G401 (cell line): ENCODE results near the gene ENPP4. TPM values are rescaled to one million over a fixed set of nuclear protein-coding genes. Genes with fewer than 3 reads are reported as not detected.
"Not testable (repeated sequence)": the region's sequence is repeated elsewhere in the genome, so short reads cannot be mapped to it uniquely, and the experiment has no call there.

Source experiments
- DNase-seq: peaks from one replicate; pipeline ENCODE4 v3.0.0-alpha.2; 2015; ENCODE audit warnings: low spot score
- in situ Hi-C: cut with HindIII; loops from 2 replicates; pipeline ENCODE4 v1.10.0; 2016; ENCODE audit warnings: low sequenced_read_pairs, mixed read lengths
- total RNA-seq: library from RNA; depleted of rRNA; stranded (reverse); fragments of >200 nt; shearing (Covaris generic); gene quantifications from 2 replicates; pipeline ENCODE4 v1.2.3, GENCODE V29; 2014

The ENPP4 gene
- total RNA-seq, 1 experiment from 2014 or later: not detected

DNA sequence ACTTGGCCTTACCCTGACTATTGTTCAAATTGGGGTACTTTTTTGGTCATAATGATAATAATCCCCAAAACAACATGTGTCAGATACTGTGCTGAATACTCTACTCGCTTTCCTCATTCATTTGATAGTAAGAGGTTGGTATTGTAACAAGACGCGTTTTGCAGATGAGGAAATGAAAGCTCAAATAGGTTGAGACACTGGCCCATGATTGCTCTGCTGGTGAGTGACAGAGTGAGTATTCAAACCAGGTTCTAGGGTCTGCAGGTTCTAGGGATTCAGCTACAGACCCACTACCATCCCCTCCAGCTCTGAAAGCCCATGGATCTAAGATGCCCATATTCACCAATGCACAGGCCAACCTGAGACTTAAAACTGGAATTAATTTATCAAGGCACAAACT is 1.3 kb upstream of the ENPP4 start:
- in situ Hi-C loops: no loop called here
- no peak for DNase-seq

DNA sequence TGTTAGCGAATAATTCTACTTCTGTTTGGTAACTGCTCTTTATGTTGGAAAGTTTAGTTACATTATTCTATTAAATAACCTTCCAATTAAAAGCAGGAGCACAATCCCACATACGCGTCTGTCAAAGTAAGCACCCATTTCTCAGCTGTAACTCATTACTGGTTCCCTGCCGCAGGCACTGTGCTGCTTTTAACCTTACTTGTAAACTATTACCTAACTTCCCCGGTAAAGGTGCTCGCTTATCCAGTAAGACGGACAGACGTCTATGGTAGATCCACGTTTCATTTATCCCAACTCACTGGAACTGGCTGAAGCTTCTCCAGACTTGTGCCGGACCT is 529 bp upstream of the ENPP4 start:
- DNase-seq: no peak

DNA sequence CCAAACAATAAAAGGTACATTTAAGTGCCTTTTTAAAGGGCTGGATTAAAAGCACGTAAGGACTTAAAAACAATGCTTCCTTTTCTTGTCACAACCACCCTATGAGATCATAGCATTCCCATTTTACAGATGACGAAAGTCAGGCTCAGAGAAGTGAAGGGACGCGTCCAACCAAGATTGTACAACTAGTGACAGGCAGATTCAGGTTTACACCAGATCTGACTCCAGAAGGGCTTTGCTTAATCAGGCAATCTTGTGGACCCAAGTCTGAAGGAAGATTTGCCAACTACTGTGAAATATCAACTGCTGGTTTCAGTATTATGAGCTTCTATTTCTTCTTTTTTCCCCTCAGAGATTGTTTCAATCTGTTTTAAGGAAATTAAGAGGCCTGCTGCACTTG is 877 bp downstream of the ENPP4 start:
- in situ Hi-C loops: no loop called here

More for the DNA sequence above, 529 bp upstream of the ENPP4 start:
- in situ Hi-C loops: no loop called here

DNA sequence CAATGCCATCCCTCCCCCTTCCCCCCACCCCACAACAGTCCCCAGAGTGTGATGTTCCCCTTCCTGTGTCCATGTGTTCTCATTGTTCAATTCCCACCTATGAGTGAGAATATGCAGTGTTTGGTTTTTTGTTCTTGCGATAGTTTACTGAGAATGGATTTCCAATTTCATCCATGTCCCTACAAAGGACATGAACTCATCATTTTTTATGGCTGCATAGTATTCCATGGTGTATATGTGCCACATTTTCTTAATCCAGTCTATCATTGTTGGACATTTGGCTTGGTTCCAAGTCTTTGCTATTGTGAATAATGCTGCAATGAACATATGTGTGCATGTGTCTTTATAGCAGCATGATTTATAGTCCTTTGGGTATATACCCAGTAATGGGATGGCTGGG is 1.5 kb downstream of the ENPP4 start:
- DNase-seq, in situ Hi-C loops: not testable (repeated sequence)

More for the DNA sequence above, 877 bp downstream of the ENPP4 start:
- no peak for DNase-seq

DNA sequence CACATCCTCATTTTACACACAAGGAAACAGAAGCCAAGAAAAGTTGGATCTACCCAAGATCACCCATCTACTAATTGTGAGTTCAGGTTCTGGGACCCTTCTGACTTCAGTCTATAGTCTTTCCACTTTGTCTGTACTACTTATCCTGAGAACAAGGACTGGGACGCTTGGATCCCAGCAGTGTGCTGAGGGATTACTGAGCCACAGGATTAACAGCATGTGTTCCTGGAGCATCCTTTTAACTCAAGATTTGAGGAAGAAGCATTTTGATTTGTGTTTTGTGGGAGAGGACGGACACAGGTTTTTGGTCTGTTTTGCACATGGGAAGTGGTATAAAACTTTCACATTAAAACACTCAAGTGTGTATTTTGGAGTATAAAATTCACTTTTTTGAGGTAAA is 4.4 kb downstream of the ENPP4 start:
- DNase-seq: no peak
- in situ Hi-C loops: no loop called here

DNA sequence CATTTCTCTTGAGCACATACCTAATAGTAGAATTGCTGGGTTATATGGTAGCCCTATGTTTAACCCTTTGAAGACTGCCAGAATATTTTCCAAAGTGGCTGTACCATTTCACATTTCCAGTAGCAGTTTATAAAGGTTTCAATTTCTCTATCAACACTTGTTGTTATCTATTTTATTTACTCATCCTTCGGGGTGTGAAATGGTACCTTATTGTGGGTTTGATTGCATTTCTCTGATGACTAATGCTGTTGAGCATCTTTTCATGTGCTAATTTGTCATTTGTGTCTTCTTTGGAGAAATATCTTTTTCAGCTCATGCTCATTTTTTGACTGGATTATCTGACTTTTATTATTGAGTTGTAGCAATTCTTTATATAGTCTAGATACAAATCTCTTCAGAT is 5.4 kb downstream of the ENPP4 start:
- in situ Hi-C loops: no loop called here
- DNase-seq: no peak

DNA sequence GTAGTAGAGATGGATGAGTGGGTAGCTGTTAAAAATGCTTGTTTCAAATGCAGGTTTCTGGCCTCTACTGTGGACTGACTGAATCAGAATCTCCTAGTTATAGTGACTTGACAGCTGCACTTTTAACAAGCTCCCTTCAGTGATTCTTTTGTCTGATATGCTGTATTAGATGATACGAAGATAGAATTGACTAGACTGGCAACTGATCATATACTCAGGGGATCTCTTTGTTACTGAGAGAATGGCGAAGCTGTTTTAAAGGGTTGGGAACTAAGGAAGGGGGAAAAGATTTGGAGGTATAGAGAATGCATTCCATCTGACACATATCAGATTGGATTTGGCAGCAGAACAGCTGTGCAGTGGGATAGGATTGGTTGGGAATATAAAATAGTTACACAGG is 7.0 kb downstream of the ENPP4 start:
- DNase-seq: no peak
- in situ Hi-C loops: no loop called here

DNA sequence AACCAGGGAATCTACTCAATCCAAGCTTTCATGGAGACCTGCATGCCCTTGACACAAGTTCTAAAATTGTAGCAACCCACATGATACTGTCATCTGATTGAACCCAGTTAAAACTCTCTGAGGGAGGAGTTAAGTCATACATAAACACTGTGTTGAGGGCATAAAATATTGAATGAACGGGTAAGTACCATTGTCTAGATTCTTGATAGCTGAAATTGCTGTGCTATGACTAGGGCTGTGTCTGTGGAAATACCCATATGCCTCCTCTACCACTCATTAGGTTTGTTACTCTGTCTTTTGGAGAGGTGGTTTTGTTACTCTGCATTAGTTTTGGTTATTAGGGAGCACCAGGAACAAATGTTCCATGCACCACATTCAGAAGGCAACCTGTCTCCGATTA is 7.6 kb downstream of the ENPP4 start:
- in situ Hi-C loops: no loop called here

DNA sequence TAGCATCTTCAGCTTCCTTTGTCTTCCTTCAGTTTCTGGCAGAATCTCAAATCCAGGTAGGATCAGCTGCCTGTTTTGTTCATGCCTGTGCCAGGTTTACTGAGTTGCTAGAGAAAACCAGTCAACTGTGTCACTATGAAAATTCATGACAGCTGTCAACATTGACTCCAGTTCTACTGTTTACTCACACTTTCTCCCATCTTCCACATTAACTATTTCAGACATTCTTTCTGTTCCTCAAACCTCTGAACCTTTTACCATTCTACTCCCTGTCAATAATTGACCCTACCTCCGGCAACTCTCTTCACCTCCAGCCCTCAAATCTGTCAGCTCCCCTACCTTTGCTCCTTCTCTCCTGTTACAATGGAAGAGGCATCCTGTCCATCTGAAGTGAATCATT is 8.5 kb downstream of the ENPP4 start:
- in situ Hi-C loops: no loop called here
- DNase-seq: peak; percentile 53

More for the DNA sequence above, 7.6 kb downstream of the ENPP4 start:
- DNase-seq: no peak

DNA sequence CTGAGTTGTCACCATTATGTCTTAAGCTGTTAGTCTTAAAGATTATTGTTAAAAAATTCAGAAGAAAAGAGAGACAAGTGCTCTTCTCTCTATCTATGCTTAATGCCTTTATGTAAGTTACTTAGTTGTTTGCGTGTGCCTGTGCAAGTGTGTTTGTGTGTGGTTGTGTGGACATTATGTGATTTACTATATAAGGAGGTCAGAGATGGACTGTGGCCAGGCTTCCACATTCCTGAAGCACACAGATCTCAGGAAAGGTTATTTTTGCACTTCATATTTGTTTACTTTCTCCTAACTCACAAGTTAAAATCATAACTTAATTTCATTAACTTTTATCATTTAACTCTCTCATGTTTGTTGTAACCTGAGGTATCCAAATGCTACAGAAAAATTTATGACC is 14.5 kb downstream of the ENPP4 start:
- in situ Hi-C loops: no loop called here
- no peak for DNase-seq

DNA sequence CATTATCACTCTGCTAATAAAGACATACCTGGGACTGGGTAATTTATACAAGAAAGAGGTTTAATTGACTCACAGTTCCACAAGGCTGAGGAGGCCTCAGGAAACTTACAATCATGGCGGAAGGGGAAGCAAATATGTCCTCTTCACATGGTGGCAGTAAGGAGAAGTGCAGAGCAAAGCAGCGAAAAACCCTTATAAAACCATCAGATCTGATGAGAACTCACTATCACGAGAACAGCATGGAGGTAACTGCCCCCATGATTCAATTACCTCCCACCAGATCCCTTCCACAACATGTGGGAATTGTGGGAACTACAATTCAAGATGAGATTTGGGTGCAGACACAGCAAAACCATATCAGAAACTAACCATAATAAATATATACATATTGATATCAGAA is 19.3 kb downstream of the ENPP4 start:
- DNase-seq, in situ Hi-C loops: not testable (repeated sequence)

DNA sequence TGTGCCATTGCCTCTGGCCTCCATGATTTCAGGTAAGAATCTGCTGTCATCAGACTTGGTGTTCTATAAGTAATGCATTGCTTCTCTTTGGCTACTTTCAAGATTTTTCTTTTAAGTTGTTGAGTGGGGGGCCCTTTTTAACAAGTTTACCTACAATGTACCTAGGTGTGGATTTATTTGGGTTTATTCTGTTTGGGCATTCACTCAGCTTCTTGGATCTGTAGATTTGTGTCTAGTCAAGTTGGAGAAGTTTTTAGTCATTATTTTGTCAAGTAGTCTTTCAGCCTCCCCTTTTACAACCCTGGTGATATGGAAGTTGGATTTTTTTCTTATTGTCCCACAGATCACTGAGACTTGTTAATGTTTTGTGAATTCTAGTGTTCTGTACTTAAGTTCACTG is 26.9 kb downstream of the ENPP4 start:
- in situ Hi-C loops: no loop called here
- no peak for DNase-seq

DNA sequence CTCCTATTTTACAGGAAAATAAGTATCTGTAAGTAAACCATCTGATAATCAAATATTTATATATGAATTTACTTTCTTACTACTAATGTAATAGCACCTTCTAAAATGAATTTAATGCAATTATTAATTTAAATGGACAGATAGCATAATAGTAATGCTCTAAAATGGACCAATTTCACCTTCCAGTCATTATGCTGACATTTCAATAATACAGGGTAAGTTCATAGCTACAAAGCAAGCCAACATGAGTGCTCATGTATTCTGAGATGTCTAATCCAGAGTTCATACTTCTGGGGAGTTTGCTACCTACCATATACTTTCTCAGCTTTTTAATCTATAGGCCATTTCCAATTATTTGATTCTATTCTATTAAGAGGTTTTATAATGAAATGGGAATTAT is 29.4 kb downstream of the ENPP4 start:
- in situ Hi-C loops: no loop called here
- DNase-seq: no peak

DNA sequence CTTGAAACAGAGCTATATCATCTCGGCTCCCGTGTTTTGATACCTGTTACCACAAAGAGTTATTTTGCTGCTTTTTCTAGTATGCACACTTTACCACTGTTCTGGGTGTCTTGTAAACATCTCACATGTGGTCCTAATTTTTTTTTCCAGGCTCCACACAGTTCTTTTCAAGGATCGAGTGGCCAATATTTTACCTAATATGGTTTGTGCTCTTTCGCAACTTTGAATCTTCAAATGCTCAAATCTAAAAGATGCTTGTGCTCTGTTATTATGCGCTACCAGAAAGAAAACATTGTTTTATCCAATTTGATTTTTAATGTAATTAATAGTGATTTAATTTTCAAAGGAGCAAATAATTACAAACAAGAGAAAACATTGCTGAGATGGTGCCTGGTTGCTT is 30.3 kb downstream of the ENPP4 start:
- in situ Hi-C loops: no loop called here
- no peak for DNase-seq

DNA sequence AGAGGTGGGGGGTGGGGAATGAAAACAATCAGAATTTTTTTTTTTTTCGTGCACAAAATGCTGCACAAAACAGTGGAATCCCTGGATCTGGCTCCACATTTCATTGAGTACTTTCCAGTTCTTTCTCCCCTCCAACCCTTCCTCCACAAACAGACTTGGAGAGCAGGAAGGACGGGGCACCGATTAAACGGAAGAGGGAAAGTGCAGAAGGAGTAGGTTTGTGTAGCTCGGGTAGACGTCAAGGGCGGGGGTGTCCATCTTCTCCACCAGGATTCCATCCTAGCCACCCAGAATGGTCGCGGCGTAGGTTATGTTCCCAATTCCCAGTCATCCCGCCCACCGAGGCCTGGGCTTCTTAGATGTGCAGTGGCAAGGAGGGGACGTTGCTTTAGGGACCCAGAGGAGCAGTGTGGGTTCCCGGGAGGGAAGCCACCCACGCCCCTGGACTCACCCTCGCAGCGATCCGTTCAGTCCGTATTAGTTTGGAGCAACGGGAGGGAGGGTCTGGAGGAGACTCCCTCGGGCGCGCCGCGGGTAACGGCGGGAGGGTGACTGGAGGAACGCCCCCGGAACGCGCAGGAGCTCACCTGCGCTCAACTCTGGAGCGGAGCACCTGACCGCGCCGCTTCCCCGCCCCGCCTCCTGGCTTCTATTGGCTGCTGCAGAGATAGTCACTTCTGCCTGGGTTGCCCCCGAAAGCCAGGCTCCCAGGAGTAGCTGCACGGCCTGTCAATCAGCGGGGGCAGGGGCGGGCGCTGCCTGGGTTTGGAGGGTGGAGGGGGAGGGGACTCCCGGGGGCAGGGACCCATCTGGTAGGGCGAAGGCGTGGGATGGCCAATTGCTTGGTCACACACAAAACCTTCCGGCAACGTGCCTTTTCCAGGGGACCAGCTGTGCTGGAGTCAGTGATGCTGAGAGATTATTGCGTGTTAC is 40.8 kb downstream of the ENPP4 start, which contains the start of gene ENPP5:
TSS of gene ENPP5 (minus strand) at position 624 of the 933 bp plus-strand sequence. CDS start 2,718 bp downstream, outside the sequence.
- in situ Hi-C loops: no loop called here
- peak; percentile 98 for DNase-seq

DNA sequence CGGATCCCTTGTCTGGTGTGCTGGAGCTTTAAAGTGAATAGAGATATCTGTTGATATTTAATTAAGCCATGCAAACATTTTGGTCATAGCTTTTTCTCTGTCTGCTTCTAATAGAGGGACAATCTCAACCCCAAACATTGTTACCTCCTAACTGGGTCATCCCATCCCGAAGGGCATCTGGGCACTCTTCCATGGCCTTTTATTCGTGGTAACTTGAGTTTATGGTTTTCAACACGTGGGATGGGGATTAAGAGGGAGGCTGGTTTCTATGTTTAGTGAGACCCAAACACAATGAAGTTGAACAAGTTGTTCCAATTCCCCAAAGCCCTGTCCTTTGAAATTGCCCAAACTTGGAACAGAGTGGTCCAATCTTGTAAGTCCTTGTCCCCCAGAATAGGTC is 42.4 kb downstream of the ENPP4 start:
- in situ Hi-C loops: no loop called here
- no peak for DNase-seq

DNA sequence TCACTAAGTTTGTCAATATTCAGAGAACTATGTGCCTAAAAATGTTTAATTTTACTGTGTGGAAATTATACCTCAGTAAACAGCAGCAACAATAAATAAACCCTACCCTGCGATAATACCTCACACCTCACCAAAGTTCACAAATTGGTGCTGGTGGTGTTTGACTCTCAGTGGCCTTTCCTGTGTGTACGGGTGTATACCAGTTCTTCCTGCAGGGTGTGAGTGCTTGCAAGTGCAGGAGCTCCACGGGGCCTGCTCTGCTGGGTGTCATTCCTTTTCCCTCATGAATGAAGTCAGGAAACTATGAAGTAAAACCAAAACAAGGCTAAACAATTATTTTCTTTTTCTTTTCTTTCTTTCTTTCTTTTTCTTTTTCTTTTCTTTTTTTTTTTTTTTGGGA is 45.1 kb downstream of the ENPP4 start:
- in situ Hi-C loops: no loop called here
- no peak for DNase-seq

DNA sequence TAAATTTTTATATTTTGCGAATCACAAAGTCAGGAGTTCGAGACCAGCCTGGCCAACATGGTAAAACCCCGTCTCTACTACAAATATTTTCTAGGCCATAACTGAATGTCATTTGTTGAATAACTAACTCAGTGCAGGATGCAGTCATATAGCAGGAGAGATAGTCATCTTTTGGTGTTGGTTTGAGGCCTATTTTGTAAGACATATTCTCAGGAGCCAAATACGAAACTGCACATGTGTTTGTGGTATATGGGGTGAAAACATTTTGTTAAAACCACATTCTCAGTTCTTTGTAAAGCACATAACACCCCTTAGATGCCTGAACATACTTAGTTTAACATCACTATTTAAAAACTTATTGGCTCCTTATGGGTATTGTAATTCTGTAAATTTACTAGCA is 45.7 kb downstream of the ENPP4 start:
- in situ Hi-C loops: no loop called here
- no peak for DNase-seq

DNA sequence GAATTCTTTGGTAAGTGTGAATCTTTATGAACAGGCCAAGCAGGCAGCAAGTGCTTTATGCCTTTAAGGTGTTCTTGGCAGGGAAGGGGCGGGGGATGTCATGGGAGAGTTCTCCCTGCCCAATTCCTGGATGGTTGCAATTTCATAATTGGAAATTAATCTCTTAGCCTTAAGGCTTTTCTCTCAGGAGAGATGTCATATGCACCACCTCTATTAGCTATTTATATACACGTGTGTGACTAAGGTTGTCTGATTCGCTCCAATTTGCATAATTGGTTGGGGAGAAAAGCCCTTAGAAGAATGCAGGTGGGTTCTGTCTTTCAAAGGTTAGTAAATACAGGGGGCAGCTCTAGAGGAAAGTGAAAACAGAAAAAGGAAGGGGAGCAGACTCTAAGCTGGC is 46.2 kb downstream of the ENPP4 start:
- in situ Hi-C loops: no loop called here
- DNase-seq: no peak

DNA sequence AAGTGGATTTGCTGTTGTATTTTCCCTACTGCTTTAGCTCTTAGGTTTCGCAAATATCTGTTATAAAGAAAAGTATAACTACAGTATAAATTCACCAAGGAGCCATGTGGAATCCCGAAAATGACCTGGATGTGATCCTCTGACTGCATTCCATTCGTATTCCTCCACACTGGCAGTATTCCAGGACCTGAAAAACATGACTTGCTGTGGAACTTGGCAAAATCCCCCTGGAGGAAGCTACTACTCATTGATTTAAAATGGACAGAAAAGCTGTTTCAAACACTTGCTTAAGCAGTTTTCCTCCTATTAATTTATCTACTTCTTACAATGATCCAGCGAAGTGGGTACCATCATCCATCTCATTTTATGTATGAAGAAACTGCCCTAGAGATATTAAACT is 54.3 kb downstream of the ENPP4 start:
- in situ Hi-C loops: no loop called here
- no peak for DNase-seq

DNA sequence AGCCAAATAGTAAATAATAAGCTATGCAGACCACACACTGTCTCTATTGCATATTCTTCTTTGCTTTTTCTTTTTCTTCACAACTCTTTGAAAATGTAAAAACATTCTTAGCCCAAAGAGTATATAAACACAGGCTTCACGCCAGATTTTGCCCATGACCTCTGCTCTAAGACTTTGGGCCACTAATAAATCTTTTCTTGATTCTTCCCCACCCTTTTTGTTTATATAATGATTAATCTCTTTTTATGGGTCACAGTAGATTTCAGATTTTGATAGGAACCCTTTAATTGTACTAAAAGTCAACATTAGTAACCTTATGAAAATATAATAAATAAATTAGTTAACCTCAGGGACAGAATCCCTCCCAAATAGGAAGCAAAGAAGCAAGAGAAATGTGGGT is 56.8 kb downstream of the ENPP4 start:
- in situ Hi-C loops: no loop called here

More for the DNA sequence above, 56.8 kb downstream of the ENPP4 start:
- no peak for DNase-seq
